Fibroblast of lung (primary cell): ENCODE measurements around the gene NDUFV1.

Experiments used
- CTCF ChIP-seq, 2 donors: IDR thresholded peaks in 1 of 2; conservative IDR thresholded peaks in 1 of 2; 1 replicate in 1 of 2; 2 replicates in 1 of 2; pipeline ENCODE4 v1.5.1; 2011 to 2012; ENCODE audit warnings: low read length in 2 of 2, control low read depth in 1 of 2, inconsistent platforms in 1 of 2, low read depth in 1 of 2, mild to moderate bottlenecking in 1 of 2
- EZH2 ChIP-seq: IDR thresholded peaks from 2 replicates; pipeline ENCODE4 v1.5.1; 2012; ENCODE audit warnings: low read length, control low read depth, mild to moderate bottlenecking; ENCODE audit errors: missing control alignments

GRCh38 chr11:67627812-67628624 is 21.3 kb downstream of the NDUFV1 start:
- TF ChIP-seq CTCF (conservative IDR thresholded peaks at IDR 0.05 in 1 of 2, IDR thresholded peaks at IDR 0.05 in 1 of 2; ENCODE audit: low read depth in 1 of 2, low read length in 2 of 2) (no peak), EZH2 (no peak)
